Glomerular endothelial cell (primary cell): ENCODE results near the gene OR13J1. TPM values are rescaled to one million over a fixed set of nuclear protein-coding genes. Genes with fewer than 3 reads are reported as not detected.

ENCODE experiments used
- DNase-seq: peaks from one replicate; pipeline ENCODE4 v3.0.0-alpha.2; 2011; ENCODE audit warnings: low read depth, low spot score; ENCODE audit errors: extremely low read depth
- total RNA-seq: library from RNA; depleted of rRNA; stranded (reverse); fragments of >200 nt; gene quantifications from 2 replicates; pipeline ENCODE4 v1.2.3, GENCODE V29; 2015

Gene OR13J1
- total RNA-seq, 1 donor from 2014 or later, result not detected

- no peak for DNase-seq
Observed at GRCh38 chr9:35859990-35860339, 10.2 kb downstream of the OR13J1 start.

- no peak for DNase-seq
Observed at GRCh38 chr9:35859310-35859989, 10.8 kb downstream of the OR13J1 start.

GRCh38 chr9:35858458-35858857 lies 11.7 kb downstream of the OR13J1 start:
- DNase-seq, result no peak

- DNase-seq, result no peak
Observed at GRCh38 chr9:35856882-35857281, 13.3 kb downstream of the OR13J1 start.

GRCh38 chr9:35856206-35856605 lies 14.0 kb downstream of the OR13J1 start:
- DNase-seq, result no peak

- no peak for DNase-seq
Observed at GRCh38 chr9:35854091-35854762, 16.0 kb downstream of the OR13J1 start.

GRCh38 chr9:35852876-35853865 lies 17.0 kb downstream of the OR13J1 start:
- no peak for DNase-seq

- no peak for DNase-seq
Observed at GRCh38 chr9:35852267-35852815, 17.9 kb downstream of the OR13J1 start.

- no peak for DNase-seq
Observed at GRCh38 chr9:35847792-35848572, 22.2 kb downstream of the OR13J1 start.

GRCh38 chr9:35845824-35846771 lies 24.1 kb downstream of the OR13J1 start:
- DNase-seq, result no peak

GRCh38 chr9:35844628-35845270 lies 25.5 kb downstream of the OR13J1 start:
- DNase-seq, result peak; percentile 68

- no peak for DNase-seq
Observed at GRCh38 chr9:35842795-35843194, 27.4 kb downstream of the OR13J1 start.

- no peak for DNase-seq
Observed at GRCh38 chr9:35842020-35842745, 28.0 kb downstream of the OR13J1 start.

- DNase-seq, result no peak
Observed at GRCh38 chr9:35841645-35841900, 28.6 kb downstream of the OR13J1 start.

- DNase-seq, result no peak
Observed at GRCh38 chr9:35840881-35841644, 29.1 kb downstream of the OR13J1 start.

GRCh38 chr9:35839926-35840325 lies 30.3 kb downstream of the OR13J1 start:
- DNase-seq, result no peak

- no peak for DNase-seq
Observed at GRCh38 chr9:35836595-35836994, 33.6 kb downstream of the OR13J1 start.

- DNase-seq, result no peak
Observed at GRCh38 chr9:35835766-35836165, 34.4 kb downstream of the OR13J1 start.
